PFSK-1 (cell line): ENCODE data around the gene RBBP8NL.

Experiments
- FOXP2 ChIP-seq: optimal IDR thresholded peaks from 2 replicates; pipeline ENCODE3; 2011; ENCODE audit warnings: borderline replicate concordance, control low read depth, inconsistent platforms; ENCODE audit not compliant: insufficient read depth; ENCODE audit errors: extremely low read length, extremely low read depth
- POLR2AphosphoS5 ChIP-seq: IDR thresholded peaks from 2 replicates; pipeline ENCODE4 v1.6.1; 2012; ENCODE audit warnings: low read depth, mild to moderate bottlenecking, control low read depth, low read length, moderate library complexity
- SIN3A ChIP-seq: IDR thresholded peaks from 2 replicates; pipeline ENCODE4 v1.6.1; 2012; ENCODE audit warnings: mild to moderate bottlenecking, low read length, moderate library complexity, borderline replicate concordance; ENCODE audit not compliant: insufficient read depth
- TAF1 ChIP-seq: IDR thresholded peaks from 2 replicates; pipeline ENCODE4 v1.6.1; 2012; ENCODE audit warnings: low read length, control low read depth, borderline replicate concordance; ENCODE audit not compliant: insufficient read depth
- TF ChIP-seq, protein P1 (sequence below), 2 experiments: IDR thresholded peaks; 2 replicates each; pipeline versions ENCODE4 v1.6.1 to v1.8.0; 2011 to 2012; ENCODE audit warnings: low read depth in 2 of 2, low read length in 2 of 2, control low read depth in 1 of 2, inconsistent platforms in 1 of 2, mild to moderate bottlenecking in 1 of 2, moderate library complexity in 1 of 2; ENCODE audit not compliant: insufficient read depth in 1 of 2

DNA sequence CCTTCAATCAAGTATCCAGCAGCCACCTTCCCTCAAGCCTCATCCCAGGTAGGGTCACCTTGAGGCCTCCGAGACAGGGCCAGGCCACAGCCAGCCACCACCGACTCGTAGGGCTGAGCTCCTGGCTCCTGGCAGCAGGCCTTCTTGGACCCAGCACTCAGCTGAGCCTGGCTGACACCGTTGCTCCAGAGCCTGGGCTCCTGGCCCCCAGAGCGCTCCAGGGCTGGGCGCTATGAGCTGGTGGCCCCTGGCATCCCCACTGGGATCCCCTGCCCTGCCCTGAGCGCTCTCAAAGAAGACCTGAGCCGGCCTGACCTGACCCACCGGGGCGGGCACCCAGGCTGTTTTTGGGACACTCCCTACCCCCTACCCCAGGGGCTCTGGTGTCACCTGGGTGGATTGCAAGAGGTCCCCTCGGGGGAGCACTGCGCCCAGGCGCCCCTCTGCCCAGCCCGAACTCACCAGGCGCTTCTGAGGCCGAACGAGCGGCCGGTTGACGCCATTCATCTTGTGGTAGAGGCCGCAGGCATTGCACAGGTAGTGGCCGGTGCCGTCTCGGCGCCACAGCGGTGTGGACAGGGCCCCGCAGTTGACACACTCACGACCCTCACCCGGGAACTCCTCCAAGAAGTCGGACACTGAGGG lies 45.7 kb upstream of the RBBP8NL start:
- TF ChIP-seq POLR2AphosphoS5 (no peak), TAF1 (no peak), FOXP2 (no peak), SIN3A (no peak)
- TF ChIP-seq, protein P1, sequence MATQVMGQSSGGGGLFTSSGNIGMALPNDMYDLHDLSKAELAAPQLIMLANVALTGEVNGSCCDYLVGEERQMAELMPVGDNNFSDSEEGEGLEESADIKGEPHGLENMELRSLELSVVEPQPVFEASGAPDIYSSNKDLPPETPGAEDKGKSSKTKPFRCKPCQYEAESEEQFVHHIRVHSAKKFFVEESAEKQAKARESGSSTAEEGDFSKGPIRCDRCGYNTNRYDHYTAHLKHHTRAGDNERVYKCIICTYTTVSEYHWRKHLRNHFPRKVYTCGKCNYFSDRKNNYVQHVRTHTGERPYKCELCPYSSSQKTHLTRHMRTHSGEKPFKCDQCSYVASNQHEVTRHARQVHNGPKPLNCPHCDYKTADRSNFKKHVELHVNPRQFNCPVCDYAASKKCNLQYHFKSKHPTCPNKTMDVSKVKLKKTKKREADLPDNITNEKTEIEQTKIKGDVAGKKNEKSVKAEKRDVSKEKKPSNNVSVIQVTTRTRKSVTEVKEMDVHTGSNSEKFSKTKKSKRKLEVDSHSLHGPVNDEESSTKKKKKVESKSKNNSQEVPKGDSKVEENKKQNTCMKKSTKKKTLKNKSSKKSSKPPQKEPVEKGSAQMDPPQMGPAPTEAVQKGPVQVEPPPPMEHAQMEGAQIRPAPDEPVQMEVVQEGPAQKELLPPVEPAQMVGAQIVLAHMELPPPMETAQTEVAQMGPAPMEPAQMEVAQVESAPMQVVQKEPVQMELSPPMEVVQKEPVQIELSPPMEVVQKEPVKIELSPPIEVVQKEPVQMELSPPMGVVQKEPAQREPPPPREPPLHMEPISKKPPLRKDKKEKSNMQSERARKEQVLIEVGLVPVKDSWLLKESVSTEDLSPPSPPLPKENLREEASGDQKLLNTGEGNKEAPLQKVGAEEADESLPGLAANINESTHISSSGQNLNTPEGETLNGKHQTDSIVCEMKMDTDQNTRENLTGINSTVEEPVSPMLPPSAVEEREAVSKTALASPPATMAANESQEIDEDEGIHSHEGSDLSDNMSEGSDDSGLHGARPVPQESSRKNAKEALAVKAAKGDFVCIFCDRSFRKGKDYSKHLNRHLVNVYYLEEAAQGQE (IDR thresholded peaks at IDR 0.05; ENCODE audit: insufficient read depth in 1 of 2, low read depth in 2 of 2, low read length in 2 of 2) = no peak
